ENCODE data around the gene RUNX1.

Gene RUNX1

GRCh38 chr21:34799092-34799491 lies 250.0 kb downstream of the RUNX1 start:
- no peak for DNase-seq

- no peak for DNase-seq
Measured at GRCh38 chr21:34797921-34798535, 251.1 kb downstream of the RUNX1 start.

- no peak for DNase-seq
Measured at GRCh38 chr21:34797201-34797525, 251.9 kb downstream of the RUNX1 start.

GRCh38 chr21:34796518-34797200 lies 252.4 kb downstream of the RUNX1 start:
- DNase-seq: no peak

- no peak for DNase-seq
Measured at GRCh38 chr21:34795548-34796180, 253.4 kb downstream of the RUNX1 start.

- DNase-seq: no peak
Measured at GRCh38 chr21:34795175-34795547, 253.9 kb downstream of the RUNX1 start.

- no peak for DNase-seq
Measured at GRCh38 chr21:34794686-34795085, 254.4 kb downstream of the RUNX1 start.

GRCh38 chr21:34793471-34793870 lies 255.6 kb downstream of the RUNX1 start:
- DNase-seq: no peak

- no peak for DNase-seq
Measured at GRCh38 chr21:34792504-34793089, 256.5 kb downstream of the RUNX1 start.

- no peak for DNase-seq
Measured at GRCh38 chr21:34791776-34792503, 257.2 kb downstream of the RUNX1 start.

- DNase-seq: no peak
Measured at GRCh38 chr21:34790834-34791233, 258.3 kb downstream of the RUNX1 start.

- DNase-seq: no peak
Measured at GRCh38 chr21:34790341-34790740, 258.8 kb downstream of the RUNX1 start.

- DNase-seq: no peak
Measured at GRCh38 chr21:34788879-34789278, 260.2 kb downstream of the RUNX1 start.

- DNase-seq: no peak
Measured at GRCh38 chr21:34783815-34784214, 265.3 kb downstream of the RUNX1 start.

GRCh38 chr21:34782506-34783360 lies 266.4 kb downstream of the RUNX1 start:
- no peak for DNase-seq

- no peak for DNase-seq
Measured at GRCh38 chr21:34781526-34781925, 267.6 kb downstream of the RUNX1 start.

GRCh38 chr21:34779860-34780259 lies 269.2 kb downstream of the RUNX1 start:
- DNase-seq: no peak

GRCh38 chr21:34775793-34776192 lies 273.3 kb downstream of the RUNX1 start:
- no peak for DNase-seq

GRCh38 chr21:34774750-34775149 lies 274.4 kb downstream of the RUNX1 start:
- DNase-seq: no peak

- DNase-seq: no peak
Measured at GRCh38 chr21:34771512-34772028, 277.5 kb downstream of the RUNX1 start.

GRCh38 chr21:34770576-34770975 lies 278.5 kb downstream of the RUNX1 start:
- DNase-seq: no peak

GRCh38 chr21:34768326-34768725 lies 280.8 kb downstream of the RUNX1 start:
- no peak for DNase-seq

Data from activated effector memory CD4-positive, alpha-beta T cell treated with Interleukin-2 at 50 U/mL for 16 hours (primary cell).